Parathyroid adenoma (tissue), 2 donors: ENCODE data around the gene UBE2D2.

ENCODE experiments used
- H2AFZ ChIP-seq: fragments of 300-600 bp; sonication (generic); one replicate; pipeline ENCODE4 v1.7.0; 2017; ENCODE audit warnings: antibody characterized with exemption, mild to moderate bottlenecking
- H3K27ac ChIP-seq: fragments of 300-600 bp; sonication (generic); one replicate; pipeline ENCODE4 v1.7.0; 2017
- H3K27me3 ChIP-seq: fragments of 300-600 bp; sonication (generic); one replicate; pipeline ENCODE4 v1.7.0; 2017; ENCODE audit warnings: low read length; ENCODE audit not compliant: control insufficient read depth, insufficient read depth
- H3K36me3 ChIP-seq: fragments of 300-600 bp; sonication (generic); one replicate; pipeline ENCODE4 v1.7.0; 2017; ENCODE audit warnings: low read length; ENCODE audit not compliant: control insufficient read depth, insufficient read depth
- H3K4me1 ChIP-seq: fragments of 300-600 bp; sonication (generic); one replicate; pipeline ENCODE4 v1.7.0; 2017; ENCODE audit warnings: control low read depth
- H3K4me2 ChIP-seq: fragments of 300-600 bp; sonication (generic); one replicate; pipeline ENCODE4 v1.7.0; 2017; ENCODE audit warnings: low read length
- H3K4me3 ChIP-seq: fragments of 300-600 bp; sonication (generic); one replicate; pipeline ENCODE4 v1.7.0; 2017; ENCODE audit warnings: low read depth, low read length
- H3K79me2 ChIP-seq: fragments of 300-600 bp; sonication (generic); one replicate; pipeline ENCODE4 v1.7.0; 2017; ENCODE audit warnings: control low read depth
- H3K9ac ChIP-seq: fragments of 300-600 bp; sonication (generic); one replicate; pipeline ENCODE4 v1.7.0; 2017; ENCODE audit warnings: mild to moderate bottlenecking
- H3K9me3 ChIP-seq: fragments of 300-600 bp; sonication (generic); one replicate; pipeline ENCODE4 v1.7.0; 2017; ENCODE audit warnings: low read length; ENCODE audit not compliant: control insufficient read depth
- CTCF ChIP-seq: fragments of 300-600 bp; sonication (generic); IDR thresholded peaks from one replicate; pipeline ENCODE4 v1.7.0; 2017; ENCODE audit warnings: antibody characterized with exemption, mild to moderate bottlenecking
- donor health status: primary hyperparathyroidism.

UBE2D2 gene

GRCh38 chr5:139662617-139663016 is 101.5 kb downstream of the UBE2D2 start:
- no peaks in the 10 kb centered on the region for H3K9me3 ChIP-seq
- H3K4me3 ChIP-seq = no peak overlapping the region
- peak overlapping the region; percentile 92 for H3K27ac ChIP-seq
- H3K79me2 ChIP-seq = peaks cover 63% of the 10 kb centered on the region
- no peak overlapping the region for H2AFZ ChIP-seq
- H3K9ac ChIP-seq = no peak overlapping the region
- no peaks in the 10 kb centered on the region for H3K36me3 ChIP-seq
- H3K4me2 ChIP-seq = no peak overlapping the region
- H3K4me1 ChIP-seq = peaks cover 79% of the 10 kb centered on the region
- no peaks in the 10 kb centered on the region for H3K27me3 ChIP-seq
- TF ChIP-seq CTCF = no peak

DNA sequence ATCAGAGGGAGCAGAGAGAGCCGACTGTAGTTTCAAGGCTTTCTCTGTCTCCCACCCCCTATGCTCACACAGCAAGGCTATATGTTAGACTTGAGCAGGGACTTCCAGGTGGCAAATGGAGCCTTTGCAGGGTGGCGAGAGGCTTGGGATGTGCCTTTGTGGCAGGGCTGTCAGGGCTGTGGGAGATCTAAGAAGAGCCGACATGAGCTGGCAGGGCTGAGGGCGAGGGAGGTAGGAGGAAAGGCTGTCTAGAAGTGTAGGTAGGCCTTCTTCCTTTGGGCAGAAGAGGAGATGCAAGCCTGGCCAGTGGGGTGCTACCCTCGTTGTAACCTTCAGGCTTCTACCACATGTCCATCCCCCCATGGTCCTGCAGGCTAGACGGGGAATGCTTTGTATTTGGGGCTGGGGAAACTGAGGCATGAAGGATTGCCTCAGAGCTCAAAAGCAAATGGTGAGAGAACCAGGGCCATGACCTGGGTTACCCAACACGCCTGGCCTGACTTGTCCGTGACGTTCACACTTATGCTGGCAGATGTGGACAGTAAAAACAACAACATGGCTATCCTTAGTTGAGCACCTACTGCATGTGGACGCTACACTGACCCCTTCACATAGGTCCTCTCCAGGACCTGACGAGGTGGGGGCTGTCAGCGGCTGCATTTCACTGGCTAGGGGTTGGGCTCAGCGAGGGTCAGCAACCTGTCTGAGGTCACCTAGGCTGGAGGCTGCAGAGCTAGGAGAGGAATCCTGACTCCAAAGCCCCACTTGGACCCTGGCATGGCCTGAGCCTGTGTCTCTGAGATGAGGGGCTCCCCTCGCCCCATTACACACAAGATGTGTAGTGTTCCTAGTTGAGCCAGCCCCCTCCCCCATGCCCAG is 102.3 kb downstream of the UBE2D2 start:
- Histone ChIP-seq H3K27me3 (no peaks in the 10 kb centered on the region), H3K9ac (no peak overlapping the region), H3K4me2 (no peak overlapping the region), H3K36me3 (no peaks in the 10 kb centered on the region), H3K4me1 (peaks cover 76% of the 10 kb centered on the region), H2AFZ (no peak overlapping the region), H3K79me2 (peaks cover 63% of the 10 kb centered on the region), H3K27ac (peak overlapping the region; percentile 92), H3K9me3 (no peaks in the 10 kb centered on the region), H3K4me3 (no peak overlapping the region)
- TF ChIP-seq CTCF = no peak

DNA sequence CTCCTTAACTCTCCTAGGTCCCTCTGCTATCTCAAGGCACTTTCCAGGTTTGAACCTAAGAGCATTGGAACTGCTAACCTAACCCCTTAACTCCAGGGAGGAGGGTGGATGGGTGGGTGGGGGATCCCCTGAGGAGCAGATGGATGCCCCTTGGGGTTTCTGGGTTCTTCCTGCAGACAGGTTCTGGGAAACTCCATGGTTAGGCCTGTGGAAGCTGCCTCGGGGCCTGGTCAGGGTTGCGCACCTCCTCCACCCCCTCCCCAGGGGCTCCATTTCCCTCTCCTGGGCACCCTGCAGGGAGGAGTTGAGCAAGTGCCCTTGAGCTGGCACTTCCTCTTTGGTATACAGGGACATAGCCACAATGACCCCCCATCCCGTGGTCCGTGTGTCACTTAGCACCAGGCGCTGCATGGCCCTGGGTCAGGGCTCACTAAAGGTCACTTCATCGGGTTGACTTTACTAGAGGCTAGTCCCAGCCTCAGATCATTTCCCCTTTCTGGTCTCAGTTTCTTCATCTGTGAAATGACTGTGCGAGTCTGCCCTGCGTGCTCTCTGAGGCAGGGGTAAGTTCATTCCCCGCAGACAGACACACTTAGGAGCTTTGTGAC is 103.1 kb downstream of the UBE2D2 start:
- no peak for TF ChIP-seq CTCF
- Histone ChIP-seq H3K27me3 (no peaks in the 10 kb centered on the region), H3K4me1 (peaks cover 76% of the 10 kb centered on the region), H2AFZ (no peak overlapping the region), H3K4me3 (no peak overlapping the region), H3K4me2 (no peak overlapping the region), H3K9me3 (no peaks in the 10 kb centered on the region), H3K9ac (no peak overlapping the region), H3K36me3 (no peaks in the 10 kb centered on the region), H3K79me2 (peaks cover 65% of the 10 kb centered on the region), H3K27ac (peak overlapping the region; percentile 92)

DNA sequence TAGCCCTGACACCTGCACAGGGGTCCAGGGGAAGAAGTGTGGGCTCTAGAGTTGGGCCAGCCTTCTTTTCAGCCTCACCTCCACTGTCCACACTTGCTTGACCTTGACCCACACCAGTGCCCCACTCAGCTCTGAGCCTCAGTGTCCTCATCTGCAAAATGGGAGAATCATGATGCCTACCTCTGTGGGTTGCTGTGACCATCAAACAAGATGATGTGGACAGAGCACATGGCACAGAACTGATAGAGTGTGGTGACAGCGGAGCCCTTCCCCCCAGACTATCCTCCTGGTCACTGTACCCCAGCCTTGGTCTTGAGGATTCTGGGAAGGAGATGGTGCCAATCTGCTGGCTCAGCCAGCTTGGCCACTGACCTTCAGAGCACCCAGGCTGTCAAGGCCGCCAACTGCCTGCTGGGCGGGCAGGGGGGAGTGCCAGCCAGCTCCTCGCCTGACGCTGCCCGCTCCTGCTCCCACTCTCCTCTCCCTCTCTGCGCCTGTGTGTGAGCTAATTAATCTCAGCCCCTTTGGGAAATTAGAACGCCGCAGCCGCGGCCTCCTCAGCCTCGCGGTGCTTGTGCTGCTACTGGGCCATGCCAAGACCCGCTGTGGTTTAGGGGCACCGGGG is 103.7 kb downstream of the UBE2D2 start:
- peak overlapping the region; percentile 92 for H3K27ac ChIP-seq
- no peaks in the 10 kb centered on the region for H3K27me3 ChIP-seq
- peaks cover 64% of the 10 kb centered on the region for H3K79me2 ChIP-seq
- no peak overlapping the region for H2AFZ ChIP-seq
- TF ChIP-seq CTCF = no peak
- peak overlapping the region; percentile 36 for H3K4me2 ChIP-seq
- no peak overlapping the region for H3K9ac ChIP-seq
- H3K9me3 ChIP-seq = no peaks in the 10 kb centered on the region
- no peak overlapping the region for H3K4me3 ChIP-seq
- H3K36me3 ChIP-seq = no peaks in the 10 kb centered on the region
- H3K4me1 ChIP-seq = peaks cover 75% of the 10 kb centered on the region
